Measurements from ENCODE around the gene MAGI2. TPM values are rescaled to one million over a fixed set of nuclear protein-coding genes. Genes with fewer than 3 reads are reported as not detected.

MAGI2 gene
- total RNA-seq, 1 donor from 2014 or later, result 0.26 TPM

GRCh38 chr7:78792006-78792405 lies 661.5 kb downstream of the MAGI2 start:
- no peak for DNase-seq (ENCODE audit: low read depth in 2 of 2)

- no peak for DNase-seq (ENCODE audit: low read depth in 2 of 2)
Measured at GRCh38 chr7:78788464-78788863, 665.0 kb downstream of the MAGI2 start.

- DNase-seq (ENCODE audit: low read depth in 2 of 2), result no peak
Measured at GRCh38 chr7:78787854-78788253, 665.6 kb downstream of the MAGI2 start.

- DNase-seq (ENCODE audit: low read depth in 2 of 2), result no peak
Measured at GRCh38 chr7:78786055-78786454, 667.4 kb downstream of the MAGI2 start.

GRCh38 chr7:78783179-78783962 lies 670.1 kb downstream of the MAGI2 start:
- DNase-seq (ENCODE audit: low read depth in 2 of 2), result no peak

- no peak for DNase-seq (ENCODE audit: low read depth in 2 of 2)
Measured at GRCh38 chr7:78780560-78780959, 672.9 kb downstream of the MAGI2 start.

GRCh38 chr7:78779788-78780187 lies 673.7 kb downstream of the MAGI2 start:
- DNase-seq (ENCODE audit: low read depth in 2 of 2), result no peak

GRCh38 chr7:78777829-78778228 lies 675.6 kb downstream of the MAGI2 start:
- no peak for DNase-seq (ENCODE audit: low read depth in 2 of 2)

- DNase-seq (ENCODE audit: low read depth in 2 of 2), result no peak
Measured at GRCh38 chr7:78770422-78771410, 682.8 kb downstream of the MAGI2 start.

- no peak for DNase-seq (ENCODE audit: low read depth in 2 of 2)
Measured at GRCh38 chr7:78769481-78770101, 683.9 kb downstream of the MAGI2 start.

- no peak for DNase-seq (ENCODE audit: low read depth in 2 of 2)
Measured at GRCh38 chr7:78768859-78769258, 684.6 kb downstream of the MAGI2 start.

GRCh38 chr7:78765943-78766729 lies 687.3 kb downstream of the MAGI2 start:
- no peak for DNase-seq (ENCODE audit: low read depth in 2 of 2)

- DNase-seq (ENCODE audit: low read depth in 2 of 2), result no peak
Measured at GRCh38 chr7:78764571-78764970, 688.9 kb downstream of the MAGI2 start.

- no peak for DNase-seq (ENCODE audit: low read depth in 2 of 2)
Measured at GRCh38 chr7:78762625-78763024, 690.8 kb downstream of the MAGI2 start.

- no peak for DNase-seq (ENCODE audit: low read depth in 2 of 2)
Measured at GRCh38 chr7:78760620-78761355, 692.7 kb downstream of the MAGI2 start.

GRCh38 chr7:78752554-78752953 lies 700.9 kb downstream of the MAGI2 start:
- no peak for DNase-seq (ENCODE audit: low read depth in 2 of 2)

GRCh38 chr7:78751253-78751652 lies 702.2 kb downstream of the MAGI2 start:
- DNase-seq (ENCODE audit: low read depth in 2 of 2), result no peak

GRCh38 chr7:78749052-78749746 lies 704.3 kb downstream of the MAGI2 start:
- DNase-seq (ENCODE audit: low read depth in 2 of 2), result no peak

- DNase-seq (ENCODE audit: low read depth in 2 of 2), result no peak
Measured at GRCh38 chr7:78747592-78747991, 705.9 kb downstream of the MAGI2 start.

GRCh38 chr7:78746301-78746700 lies 707.2 kb downstream of the MAGI2 start:
- no peak for DNase-seq (ENCODE audit: low read depth in 2 of 2)
